Measurements from ENCODE around the gene SNX9.

The SNX9 gene

DNA sequence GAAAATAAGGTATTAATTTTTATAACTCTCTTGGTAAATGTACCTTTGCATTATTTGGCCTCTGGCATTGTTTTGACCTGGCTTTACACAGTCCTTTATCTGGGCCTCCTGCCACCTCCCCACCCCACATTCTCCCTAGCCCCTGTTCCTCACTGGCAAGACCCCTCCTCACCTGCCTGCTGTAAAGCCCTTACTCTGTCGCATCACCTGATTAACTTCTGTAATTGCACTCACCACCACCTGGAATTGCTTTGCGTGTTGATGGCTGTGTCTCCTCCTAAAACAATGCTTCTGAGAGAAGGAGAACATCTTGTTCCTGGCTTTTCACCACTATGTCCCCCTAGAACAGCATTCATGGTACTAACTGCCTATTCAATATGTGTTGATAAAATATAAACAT, 24.8 kb downstream of the SNX9 start:
- no peak overlapping the region for H3K14ac ChIP-seq (ENCODE audit: low read length)
- no peak overlapping the region for H3K18ac ChIP-seq (ENCODE audit: low read length)
- H3K36me3 ChIP-seq (replicated peaks in 1 of 2; ENCODE audit: control insufficient read depth in 2 of 2, insufficient read depth in 2 of 2, low read length in 2 of 2): peaks cover 0 to 2% of the 10 kb centered on the region in 2 donors
- no peak overlapping the region for H2AFZ ChIP-seq (ENCODE audit: low read length)
- no peak overlapping the region for H3K27ac ChIP-seq (replicated peaks; ENCODE audit: low read length)
- no peak overlapping the region for H3K9ac ChIP-seq (ENCODE audit: low read depth, low read length, poor library complexity)
- H2BK15ac ChIP-seq (ENCODE audit: low read length): no peak overlapping the region
- H3K23ac ChIP-seq (ENCODE audit: low read depth, low read length, poor library complexity): no peak overlapping the region
- H3K4me3 ChIP-seq (ENCODE audit: low read length in 2 of 2): no peak overlapping the region
- DNase-seq (ENCODE audit: low spot score): no peak
- H3K9me3 ChIP-seq (replicated peaks in 1 of 2; ENCODE audit: control insufficient read depth in 2 of 2, insufficient read depth in 1 of 2, low read depth in 1 of 2, low read length in 2 of 2): peaks cover 7 to 10% of the 10 kb centered on the region in 2 donors
- no peak overlapping the region for H2BK12ac ChIP-seq (ENCODE audit: low read length)
- peaks cover 8% of the 10 kb centered on the region for H3K79me1 ChIP-seq (ENCODE audit: low read depth, low read length)
- H2BK5ac ChIP-seq (ENCODE audit: low read length): no peak overlapping the region
- WGBS, 2 donors (ENCODE audit: extremely low coverage in 2 of 2, insufficient read length in 2 of 2, insufficient replicate concordance in 1 of 2): no CpG with 5 or more reads among the region's 2 CpGs
- peaks cover 0 to 6% of the 10 kb centered on the region in 2 donors for H3K4me1 ChIP-seq (ENCODE audit: control insufficient read depth in 2 of 2, insufficient read depth in 1 of 2, low read depth in 1 of 2, low read length in 2 of 2)
- no peak overlapping the region for H3K4ac ChIP-seq (ENCODE audit: low read length)
- no peaks in the 10 kb centered on the region for H3K27me3 ChIP-seq (ENCODE audit: control insufficient read depth in 3 of 3, insufficient read depth in 3 of 3, low read depth in 1 of 3, low read length in 3 of 3)
- H2BK120ac ChIP-seq (ENCODE audit: low read depth, low read length): no peak overlapping the region
- no peak overlapping the region for H2AK5ac ChIP-seq (ENCODE audit: low read depth, low read length)
- no peak overlapping the region for H3K4me2 ChIP-seq (ENCODE audit: insufficient read depth, low read length, poor library complexity, severe bottlenecking)
- H4K91ac ChIP-seq (ENCODE audit: low read depth, low read length, poor library complexity): no peak overlapping the region
- no peak overlapping the region for H4K8ac ChIP-seq (ENCODE audit: low read depth, low read length)

DNA sequence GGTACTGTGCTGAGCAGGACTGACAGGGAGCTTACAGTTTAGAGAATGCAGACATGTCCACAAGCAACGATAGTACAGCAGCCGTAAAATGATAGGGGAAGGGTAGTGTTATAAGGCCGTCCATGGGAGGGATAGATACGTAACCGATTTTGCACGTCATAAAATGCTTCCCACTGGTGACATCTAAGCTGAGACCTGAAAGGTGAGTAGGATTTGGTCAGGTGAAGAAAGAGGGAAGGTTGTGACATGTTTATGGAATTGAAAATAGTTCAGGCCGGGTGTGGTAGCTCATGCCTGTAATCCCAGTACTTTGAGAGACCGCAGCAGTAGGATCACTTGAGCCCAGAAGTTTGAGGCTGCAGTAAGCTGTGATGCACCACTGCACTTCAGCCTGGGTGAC, 25.6 kb downstream of the SNX9 start:
- Histone ChIP-seq H3K14ac (ENCODE audit: low read length) (no peak overlapping the region), H3K4me2 (ENCODE audit: insufficient read depth, low read length, poor library complexity, severe bottlenecking) (no peak overlapping the region), H4K91ac (ENCODE audit: low read depth, low read length, poor library complexity) (no peak overlapping the region), H3K4me3 (ENCODE audit: low read length in 2 of 2) (no peak overlapping the region), H3K27ac (replicated peaks; ENCODE audit: low read length) (no peak overlapping the region), H3K79me1 (ENCODE audit: low read depth, low read length) (peaks cover 8% of the 10 kb centered on the region), H3K9ac (ENCODE audit: low read depth, low read length, poor library complexity) (no peak overlapping the region), H2BK120ac (ENCODE audit: low read depth, low read length) (no peak overlapping the region), H2AK5ac (ENCODE audit: low read depth, low read length) (no peak overlapping the region), H3K4ac (ENCODE audit: low read length) (no peak overlapping the region), H2BK12ac (ENCODE audit: low read length) (no peak overlapping the region), H4K8ac (ENCODE audit: low read depth, low read length) (no peak overlapping the region), H3K27me3 (ENCODE audit: control insufficient read depth in 3 of 3, insufficient read depth in 3 of 3, low read depth in 1 of 3, low read length in 3 of 3) (no peaks in the 10 kb centered on the region), H2AFZ (ENCODE audit: low read length) (no peak overlapping the region), H3K23ac (ENCODE audit: low read depth, low read length, poor library complexity) (no peak overlapping the region), H3K18ac (ENCODE audit: low read length) (no peak overlapping the region), H2BK5ac (ENCODE audit: low read length) (no peak overlapping the region), H3K9me3 (replicated peaks in 1 of 2; ENCODE audit: control insufficient read depth in 2 of 2, insufficient read depth in 1 of 2, low read depth in 1 of 2, low read length in 2 of 2) (peaks cover 7 to 19% of the 10 kb centered on the region in 2 donors), H2BK15ac (ENCODE audit: low read length) (no peak overlapping the region), H3K36me3 (replicated peaks in 1 of 2; ENCODE audit: control insufficient read depth in 2 of 2, insufficient read depth in 2 of 2, low read length in 2 of 2) (peaks cover 0 to 2% of the 10 kb centered on the region in 2 donors), H3K4me1 (ENCODE audit: control insufficient read depth in 2 of 2, insufficient read depth in 1 of 2, low read depth in 1 of 2, low read length in 2 of 2) (peaks cover 0 to 6% of the 10 kb centered on the region in 2 donors)
- no peak for DNase-seq (ENCODE audit: low spot score)
- no CpG with 5 or more reads among the region's 8 CpGs for WGBS, 2 donors (ENCODE audit: extremely low coverage in 2 of 2, insufficient read length in 2 of 2, insufficient replicate concordance in 1 of 2)

DNA sequence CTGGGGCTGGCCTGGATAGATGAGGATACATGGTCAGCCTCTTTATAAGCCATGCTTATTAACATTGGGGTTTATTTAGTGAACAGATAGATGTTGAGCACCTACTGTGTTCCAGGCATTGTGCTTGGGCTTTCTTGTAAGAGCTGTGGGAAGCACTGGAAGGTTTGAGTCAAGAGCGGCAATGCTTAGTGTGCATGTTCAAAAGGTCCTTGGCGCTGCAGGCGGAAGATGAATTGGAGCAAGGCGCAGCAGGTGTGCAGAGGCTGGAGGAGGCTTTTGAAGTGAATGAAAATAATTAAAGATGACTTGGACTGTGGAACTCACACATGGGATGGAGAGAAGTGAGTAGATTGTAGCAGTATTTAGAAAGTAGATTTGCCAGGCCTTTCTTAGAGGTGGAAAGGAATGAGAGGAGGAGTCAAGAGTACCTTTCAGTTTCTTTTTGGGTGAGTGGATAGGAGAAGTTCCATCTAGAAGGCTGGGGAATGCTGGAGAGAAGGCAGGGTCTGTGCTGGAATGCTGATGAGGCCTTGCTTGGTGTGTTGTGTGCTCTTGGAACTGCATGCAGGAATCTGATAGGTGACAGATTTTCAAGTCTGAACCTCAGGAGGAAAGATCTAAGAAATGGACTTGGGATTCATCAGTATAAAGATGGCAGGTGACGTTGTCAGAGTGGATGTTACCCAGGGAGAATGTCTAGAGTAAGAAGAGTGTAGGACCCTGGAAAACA, 26.4 kb downstream of the SNX9 start:
- H3K18ac ChIP-seq (ENCODE audit: low read length): no peak overlapping the region
- no peak overlapping the region for H3K4me2 ChIP-seq (ENCODE audit: insufficient read depth, low read length, poor library complexity, severe bottlenecking)
- no peak overlapping the region for H4K8ac ChIP-seq (ENCODE audit: low read depth, low read length)
- no peak overlapping the region for H2AFZ ChIP-seq (ENCODE audit: low read length)
- H4K91ac ChIP-seq (ENCODE audit: low read depth, low read length, poor library complexity): no peak overlapping the region
- H3K36me3 ChIP-seq (replicated peaks in 1 of 2; ENCODE audit: control insufficient read depth in 2 of 2, insufficient read depth in 2 of 2, low read length in 2 of 2): peaks cover 0 to 2% of the 10 kb centered on the region in 2 donors
- H3K9ac ChIP-seq (ENCODE audit: low read depth, low read length, poor library complexity): no peak overlapping the region
- H2BK12ac ChIP-seq (ENCODE audit: low read length): no peak overlapping the region
- no peak overlapping the region for H3K4me3 ChIP-seq (ENCODE audit: low read length in 2 of 2)
- H3K4me1 ChIP-seq (ENCODE audit: control insufficient read depth in 2 of 2, insufficient read depth in 1 of 2, low read depth in 1 of 2, low read length in 2 of 2): peaks cover 0 to 6% of the 10 kb centered on the region in 2 donors
- H2BK120ac ChIP-seq (ENCODE audit: low read depth, low read length): no peak overlapping the region
- H2BK15ac ChIP-seq (ENCODE audit: low read length): no peak overlapping the region
- no peak overlapping the region for H3K27ac ChIP-seq (replicated peaks; ENCODE audit: low read length)
- no peak overlapping the region for H3K14ac ChIP-seq (ENCODE audit: low read length)
- H2AK5ac ChIP-seq (ENCODE audit: low read depth, low read length): no peak overlapping the region
- no peak overlapping the region for H3K4ac ChIP-seq (ENCODE audit: low read length)
- peaks cover 7 to 23% of the 10 kb centered on the region in 2 donors for H3K9me3 ChIP-seq (replicated peaks in 1 of 2; ENCODE audit: control insufficient read depth in 2 of 2, insufficient read depth in 1 of 2, low read depth in 1 of 2, low read length in 2 of 2)
- H3K27me3 ChIP-seq (ENCODE audit: control insufficient read depth in 3 of 3, insufficient read depth in 3 of 3, low read depth in 1 of 3, low read length in 3 of 3): no peaks in the 10 kb centered on the region
- no peak overlapping the region for H2BK5ac ChIP-seq (ENCODE audit: low read length)
- H3K23ac ChIP-seq (ENCODE audit: low read depth, low read length, poor library complexity): peak overlapping the region; percentile 68
- WGBS, 2 donors (ENCODE audit: extremely low coverage in 2 of 2, insufficient read length in 2 of 2, insufficient replicate concordance in 1 of 2): no CpG with 5 or more reads among the region's 5 CpGs
- peaks cover 8% of the 10 kb centered on the region for H3K79me1 ChIP-seq (ENCODE audit: low read depth, low read length)
- no peak for DNase-seq (ENCODE audit: low spot score)

DNA sequence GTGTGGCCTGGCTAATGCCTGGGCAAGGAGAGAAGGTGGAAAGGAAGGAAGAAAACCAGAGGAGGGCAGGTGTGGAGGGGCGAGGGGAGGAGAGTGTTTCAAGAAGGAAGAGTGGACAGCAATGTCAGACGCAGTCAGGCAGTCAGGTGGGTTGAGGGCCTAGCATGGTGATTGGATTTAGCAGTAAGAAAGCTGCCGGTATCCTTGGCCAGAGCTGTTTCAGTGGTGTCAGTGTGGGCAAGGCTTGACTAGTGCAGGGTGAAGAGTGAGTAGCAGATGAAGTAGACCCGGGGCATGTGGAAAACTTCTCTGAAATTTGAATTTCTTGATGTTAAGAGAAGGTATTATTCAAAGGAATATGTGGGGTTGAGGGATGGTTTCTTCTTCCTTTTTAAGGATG, 27.0 kb downstream of the SNX9 start:
- Histone ChIP-seq H4K8ac (ENCODE audit: low read depth, low read length) (no peak overlapping the region), H3K27me3 (ENCODE audit: control insufficient read depth in 3 of 3, insufficient read depth in 3 of 3, low read depth in 1 of 3, low read length in 3 of 3) (no peaks in the 10 kb centered on the region), H2AK5ac (ENCODE audit: low read depth, low read length) (no peak overlapping the region), H2BK15ac (ENCODE audit: low read length) (no peak overlapping the region), H3K18ac (ENCODE audit: low read length) (no peak overlapping the region), H2BK5ac (ENCODE audit: low read length) (no peak overlapping the region), H3K36me3 (replicated peaks in 1 of 2; ENCODE audit: control insufficient read depth in 2 of 2, insufficient read depth in 2 of 2, low read length in 2 of 2) (peaks cover 0 to 2% of the 10 kb centered on the region in 2 donors), H2BK12ac (ENCODE audit: low read length) (no peak overlapping the region), H3K9ac (ENCODE audit: low read depth, low read length, poor library complexity) (no peak overlapping the region), H3K4ac (ENCODE audit: low read length) (no peak overlapping the region), H3K14ac (ENCODE audit: low read length) (no peak overlapping the region), H3K4me1 (ENCODE audit: control insufficient read depth in 2 of 2, insufficient read depth in 1 of 2, low read depth in 1 of 2, low read length in 2 of 2) (peaks cover 0 to 6% of the 10 kb centered on the region in 2 donors), H3K27ac (replicated peaks; ENCODE audit: low read length) (no peak overlapping the region), H3K9me3 (replicated peaks in 1 of 2; ENCODE audit: control insufficient read depth in 2 of 2, insufficient read depth in 1 of 2, low read depth in 1 of 2, low read length in 2 of 2) (peaks cover 7 to 23% of the 10 kb centered on the region in 2 donors), H2AFZ (ENCODE audit: low read length) (no peak overlapping the region), H4K91ac (ENCODE audit: low read depth, low read length, poor library complexity) (no peak overlapping the region), H3K4me3 (ENCODE audit: low read length in 2 of 2) (peak overlapping the region in 1 of 2 donors; percentile 30), H3K79me1 (ENCODE audit: low read depth, low read length) (peaks cover 8% of the 10 kb centered on the region), H3K23ac (ENCODE audit: low read depth, low read length, poor library complexity) (peak overlapping the region; percentile 68), H3K4me2 (ENCODE audit: insufficient read depth, low read length, poor library complexity, severe bottlenecking) (no peak overlapping the region), H2BK120ac (ENCODE audit: low read depth, low read length) (no peak overlapping the region)
- DNase-seq (ENCODE audit: low spot score): no peak
- no CpG with 5 or more reads among the region's 4 CpGs for WGBS, 2 donors (ENCODE audit: extremely low coverage in 2 of 2, insufficient read length in 2 of 2, insufficient replicate concordance in 1 of 2)

Data from neuronal stem cell (in vitro differentiated cells).